HG03457 (cell line): ENCODE data around the gene RIPOR1.
"Not testable (repeated sequence)": the region's sequence is repeated elsewhere in the genome, so short reads cannot be mapped to it uniquely, and the experiment has no call there.

Source experiments
- ATAC-seq: cut with Tn5 transposase; IDR thresholded peaks from one replicate; pipeline ENCODE4 v1.9.1; 2021; ENCODE audit warnings: moderate number of reproducible peaks; ENCODE audit not compliant: unreplicated experiment

RIPOR1 gene

DNA sequence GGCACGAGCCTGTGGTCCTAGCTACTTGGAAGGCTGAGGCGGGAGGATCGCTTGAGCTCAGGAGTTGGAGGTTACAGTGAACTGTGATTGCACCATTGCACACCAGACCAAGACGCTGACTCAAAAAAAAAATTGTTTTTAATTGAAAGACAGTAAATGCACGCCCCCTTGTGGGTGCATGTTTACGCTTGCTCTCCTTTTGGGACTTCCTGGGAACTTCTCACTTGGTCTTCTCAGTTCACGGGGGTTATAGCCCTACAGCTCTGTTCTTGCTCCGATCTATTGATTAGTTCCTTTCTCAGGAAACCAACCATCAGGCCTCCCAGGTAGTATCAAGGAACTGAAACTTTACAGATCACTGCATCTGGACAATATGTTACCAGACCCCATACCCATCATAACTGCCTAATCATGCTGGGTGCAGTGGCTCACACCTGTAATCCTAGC is 14.2 kb upstream of the RIPOR1 start:
- ATAC-seq = peak; percentile 38

DNA sequence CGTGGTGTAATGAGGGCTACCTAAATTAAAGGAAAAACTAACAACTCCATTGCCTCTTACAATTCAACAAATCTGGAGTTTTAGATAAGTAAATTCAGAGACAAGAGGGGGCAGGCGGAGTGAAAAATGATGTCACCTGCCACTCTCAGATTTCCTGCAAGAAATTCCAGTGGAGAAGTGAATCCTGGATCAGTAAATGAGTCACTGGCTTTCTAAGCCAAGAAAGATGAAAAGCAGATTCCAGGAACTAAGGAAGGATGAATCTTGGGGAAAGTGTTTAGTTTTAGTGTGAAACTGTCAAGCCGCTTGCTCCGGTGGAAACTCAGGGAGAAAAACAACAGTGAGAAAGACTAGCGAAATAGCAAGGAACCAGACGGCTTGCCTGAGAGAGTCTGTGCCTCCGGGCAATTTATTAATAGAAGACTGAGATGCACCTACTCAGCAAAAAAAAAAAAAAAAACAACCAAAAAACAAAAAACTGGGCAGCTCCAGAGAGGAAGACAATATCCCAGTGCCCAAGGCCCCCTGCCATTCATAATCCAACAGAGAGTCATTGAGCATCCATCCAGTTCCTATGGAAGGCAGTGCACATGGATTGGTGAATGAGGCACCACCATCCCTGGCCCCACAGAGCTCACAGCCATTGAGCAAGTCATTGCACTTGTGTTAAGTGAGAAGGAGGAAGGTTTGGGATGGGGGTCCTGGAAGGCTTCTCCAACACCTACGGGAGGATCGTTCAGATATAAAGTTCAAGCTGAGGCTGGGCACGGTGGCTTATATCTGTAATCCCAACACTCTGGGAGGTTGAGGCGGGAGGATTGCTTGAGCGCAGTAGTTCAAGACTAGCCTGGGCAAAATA is 12.1 kb upstream of the RIPOR1 start:
- no peak for ATAC-seq

DNA sequence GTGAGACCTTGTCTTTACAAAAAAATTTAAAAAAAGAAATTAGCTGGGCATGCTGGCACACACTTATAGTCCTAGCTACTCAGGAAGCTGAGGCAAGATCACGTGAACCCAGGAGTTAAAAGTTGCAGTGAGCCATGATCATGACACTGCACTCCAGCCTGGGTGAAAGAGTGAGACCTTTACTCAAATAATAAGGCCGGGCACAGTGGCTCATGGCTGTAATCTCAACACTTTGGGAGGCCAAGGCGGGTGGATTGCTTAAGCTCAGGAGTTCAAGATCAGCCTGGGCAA is 11.5 kb upstream of the RIPOR1 start:
- ATAC-seq = no peak

GRCh38 chr16:67517661-67518423 is 10.8 kb upstream of the RIPOR1 start:
- ATAC-seq = no peak

DNA sequence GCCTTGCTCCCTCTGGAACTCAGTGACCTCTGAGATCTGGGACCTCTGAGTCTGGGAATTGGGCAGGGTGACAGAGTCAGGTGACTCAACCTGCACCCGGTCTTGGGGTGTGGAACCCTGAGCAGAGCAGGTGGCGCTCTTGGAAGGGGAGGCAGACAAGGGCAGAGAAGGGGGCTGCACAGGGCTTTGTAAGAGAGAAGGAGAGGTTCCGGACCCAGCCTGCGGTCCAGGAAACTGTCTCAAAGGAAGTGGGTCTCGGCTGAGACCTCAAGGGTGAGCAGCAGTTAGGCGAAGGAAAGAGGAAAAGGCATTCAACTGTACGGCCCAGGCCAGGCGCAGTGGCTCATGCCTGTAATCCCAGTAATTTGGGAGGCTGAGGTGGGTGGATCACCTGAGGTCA is 10.0 kb upstream of the RIPOR1 start:
- no peak for ATAC-seq

DNA sequence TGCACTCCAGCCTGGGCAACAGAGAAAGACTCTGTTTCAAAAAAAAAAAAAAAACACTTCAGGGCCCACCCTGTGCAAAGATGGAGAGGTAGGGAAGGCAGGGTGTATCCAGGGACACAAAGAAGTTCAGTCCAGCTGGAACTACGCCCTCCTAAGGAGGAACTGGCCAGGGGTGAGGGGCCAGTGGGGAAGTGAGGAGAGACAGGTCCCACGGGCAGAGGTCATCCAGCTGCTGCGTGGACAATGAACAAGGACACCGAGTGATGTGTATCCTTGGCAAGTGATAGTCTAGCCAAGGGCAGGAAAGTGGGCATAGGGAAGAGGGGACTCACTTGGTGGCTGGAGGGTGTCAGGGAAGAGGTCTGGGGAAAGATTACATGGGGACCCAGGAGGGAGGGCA is 9.4 kb upstream of the RIPOR1 start:
- no peak for ATAC-seq

DNA sequence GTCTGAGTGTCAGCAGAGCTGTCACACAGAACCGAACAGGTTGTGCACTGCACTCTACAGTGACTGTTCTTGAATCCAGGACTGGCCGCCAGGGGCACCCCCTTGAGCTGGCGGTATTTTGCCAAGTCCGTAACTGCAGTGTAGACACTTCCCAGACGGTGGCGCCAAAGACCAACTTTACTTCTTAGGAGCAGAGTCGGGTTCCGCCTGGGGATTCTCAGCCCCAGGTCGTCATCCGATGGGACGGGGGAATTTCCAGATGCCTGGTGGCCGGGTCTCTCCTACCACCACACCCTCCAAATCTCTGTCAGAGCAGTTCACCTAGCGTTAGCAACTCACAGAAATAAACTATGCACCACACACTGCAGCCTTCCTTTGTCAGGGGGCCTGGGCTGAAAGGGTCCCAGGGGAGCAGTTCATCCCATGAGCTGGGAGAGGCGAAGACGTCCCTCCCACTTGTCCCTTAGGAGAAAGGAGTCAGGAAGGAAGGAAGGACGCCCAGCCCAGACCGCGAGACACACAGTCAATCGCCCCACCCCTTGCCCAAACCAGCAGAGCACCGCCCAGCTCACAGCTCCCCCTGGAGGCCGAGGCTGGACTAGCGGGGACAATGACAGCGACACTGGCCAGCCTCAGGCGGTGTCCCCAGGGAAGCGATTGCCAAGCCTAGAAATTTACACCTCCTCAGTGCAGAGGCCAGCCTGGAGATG is 7.4 kb upstream of the RIPOR1 start:
- peak; percentile 63 for ATAC-seq

DNA sequence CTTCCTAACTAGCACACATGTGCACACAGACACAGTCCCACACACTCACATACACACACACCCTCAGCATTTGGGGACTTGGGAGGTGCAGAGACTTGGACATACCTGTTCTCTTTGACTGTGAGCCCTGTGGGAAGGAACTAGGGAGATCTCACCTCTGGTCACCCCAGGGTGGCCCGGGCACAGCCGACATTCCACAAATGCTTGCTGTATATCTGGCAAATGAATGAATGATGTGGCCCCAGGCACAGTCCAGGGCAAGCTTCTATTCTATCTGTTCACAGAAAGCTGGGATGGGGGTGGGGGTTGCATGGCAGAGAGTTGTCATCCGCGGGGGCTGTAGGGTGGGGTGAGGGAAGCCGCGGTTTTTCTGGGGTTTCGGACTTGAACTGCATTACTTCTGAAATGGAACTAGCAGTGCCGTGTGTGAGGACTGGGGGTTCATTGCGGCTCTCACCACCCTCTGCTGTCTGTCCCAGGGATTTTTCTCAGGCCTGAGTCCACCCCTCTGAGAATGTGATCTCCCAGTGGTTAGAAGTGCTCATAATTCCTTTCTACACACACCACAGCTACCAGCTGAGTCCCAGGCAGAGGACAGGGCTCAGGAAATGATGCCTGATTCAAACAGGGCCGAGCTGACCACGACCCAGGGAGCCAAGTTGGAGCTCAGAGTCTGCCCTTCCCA is 3.3 kb upstream of the RIPOR1 start:
- no peak for ATAC-seq

DNA sequence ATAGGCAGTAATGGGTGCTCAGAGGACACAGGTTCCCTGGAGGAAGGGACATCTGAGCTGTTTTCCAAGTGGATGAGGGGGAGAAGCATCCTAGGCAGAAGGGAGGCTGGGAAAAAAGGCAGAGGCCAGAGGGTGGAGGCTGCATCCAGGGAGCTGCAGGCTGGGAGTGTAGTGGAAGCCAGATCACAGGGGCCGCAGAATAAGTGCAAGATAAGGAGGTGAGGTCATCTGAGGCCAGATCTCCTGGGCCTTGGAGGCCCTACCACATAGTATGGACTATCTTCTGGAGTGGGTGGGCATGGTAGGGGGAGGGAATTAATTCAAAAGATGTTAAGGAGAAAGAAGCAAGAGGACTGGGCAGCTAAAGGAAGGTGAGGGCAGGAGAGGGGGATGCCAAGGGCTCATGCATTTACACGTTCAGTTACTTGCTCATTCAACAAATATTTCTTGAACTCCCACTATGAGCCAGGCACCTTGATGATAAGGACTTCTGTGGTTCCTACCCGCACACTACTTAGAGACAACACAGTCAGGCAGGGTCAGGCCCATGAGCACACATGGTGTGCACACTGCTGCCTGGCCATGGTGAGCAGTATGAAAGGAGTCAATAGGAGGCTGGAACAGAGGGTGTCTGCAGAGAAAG is 2.4 kb upstream of the RIPOR1 start:
- ATAC-seq = no peak

GRCh38 chr16:67528870-67529581 is 397 bp downstream of the RIPOR1 start:
- ATAC-seq = no peak

- ATAC-seq = no peak
Observed at GRCh38 chr16:67529582-67530012, 968 bp downstream of the RIPOR1 start.

- ATAC-seq = no peak
Observed at GRCh38 chr16:67530013-67530939, 1.6 kb downstream of the RIPOR1 start.

DNA sequence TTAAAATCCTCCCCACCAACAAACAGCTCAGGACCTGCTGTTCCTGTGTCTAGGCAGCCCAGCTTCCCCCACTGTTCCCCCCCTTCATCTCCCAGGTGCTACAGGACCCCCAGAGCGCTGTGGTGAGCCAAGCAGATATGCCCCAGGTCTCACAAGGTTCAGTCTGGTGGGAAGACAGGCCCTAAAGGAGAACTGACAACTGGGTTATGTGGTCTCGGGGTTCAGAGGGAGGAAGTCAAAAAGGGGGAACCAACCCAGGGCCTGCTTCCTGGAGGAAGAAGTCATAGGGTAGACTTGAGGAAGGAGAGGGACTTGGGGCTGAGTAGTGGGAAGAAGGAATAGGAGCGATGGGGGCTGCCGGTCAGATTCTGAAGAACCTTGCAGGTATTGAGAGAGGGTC is 2.6 kb downstream of the RIPOR1 start:
- ATAC-seq = no peak

GRCh38 chr16:67533024-67533560 is 4.5 kb downstream of the RIPOR1 start:
- ATAC-seq = no peak

DNA sequence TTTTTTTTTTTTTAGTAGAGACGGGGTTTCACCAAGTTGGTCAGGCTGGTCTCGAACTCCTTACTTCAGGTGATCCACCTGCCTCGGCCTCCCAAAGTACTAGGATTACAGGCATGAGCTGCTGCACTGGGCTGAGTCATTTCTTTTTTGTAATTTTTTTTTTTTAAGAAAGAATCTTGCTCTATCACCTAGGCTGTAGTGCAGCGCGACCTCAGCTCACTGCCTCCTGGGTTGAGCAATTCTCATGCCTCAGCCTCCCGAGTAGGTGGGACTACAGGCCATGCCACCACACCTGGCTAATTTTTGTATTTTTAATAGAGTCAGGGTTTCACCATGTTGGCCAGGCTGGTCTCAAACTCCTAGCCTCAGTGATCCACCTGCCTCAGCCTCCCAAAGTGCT is 5.4 kb downstream of the RIPOR1 start:
- not testable (repeated sequence) for ATAC-seq

GRCh38 chr16:67534431-67534830 is 5.8 kb downstream of the RIPOR1 start:
- no peak for ATAC-seq

GRCh38 chr16:67535201-67535600 is 6.6 kb downstream of the RIPOR1 start:
- no peak for ATAC-seq

- no peak for ATAC-seq
Observed at GRCh38 chr16:67537270-67537635, 8.6 kb downstream of the RIPOR1 start.
